SK-N-SH (cell line): Measurements from ENCODE around the gene ATRN. TPM values are rescaled to one million over a fixed set of nuclear protein-coding genes. Genes with fewer than 3 reads are reported as not detected.

Source experiments
- CTCF ChIA-PET: fragments of 300-600, 350-600 bp; formaldehyde crosslinking; extraction: SDS; loops from one replicate; lab custom pipeline; 2021; lab: Yijun Ruan, JAX
- POLR2A ChIA-PET: fragments of 350-600 bp; sonication (Branson Sonifier 250); formaldehyde crosslinking; extraction: SDS; loops from one replicate; lab custom pipeline; 2020; ENCODE audit warnings: antibody characterized with exemption, inconsistent platforms; lab: Yijun Ruan, JAX
- DNase-seq: peaks from one replicate; pipeline ENCODE4 v3.0.0; 2012
- H2AFZ ChIP-seq: fragments of 200-600 bp; sonication (generic); 2 replicates; pipeline ENCODE4 v1.8.1; 2016; ENCODE audit warnings: antibody characterized with exemption, mild to moderate bottlenecking, low read depth
- H3F3A ChIP-seq: fragments of 200-600 bp; sonication (generic); replicated peaks from 2 replicates; pipeline ENCODE3; 2016; ENCODE audit warnings: antibody characterized with exemption, mild to moderate bottlenecking; ENCODE audit not compliant: insufficient read depth
- H3K27ac ChIP-seq, 2 experiments: fragments of 200-500 bp in 1 of 2; fragments of 200-600 bp in 1 of 2; sonication (Bioruptor generic) in 1 of 2; sonication (generic), shearing (Covaris generic) in 1 of 2; 2 replicates each; pipeline versions ENCODE4 v1.5.1 to v1.6.1; 2014 to 2016; ENCODE audit warnings: low read depth in 2 of 2, inconsistent platforms in 1 of 2, low read length in 1 of 2, mild to moderate bottlenecking in 1 of 2, mixed read lengths in 1 of 2
- H3K27me3 ChIP-seq: fragments of 200-600 bp; sonication (generic), shearing (Covaris generic); 2 replicates; pipeline ENCODE4 v1.6.1; 2016; ENCODE audit warnings: mixed run types; ENCODE audit not compliant: insufficient read depth
- H3K36me3 ChIP-seq, 2 experiments: fragments of 200-500 bp in 1 of 2; fragments of 200-600 bp in 1 of 2; sonication (Bioruptor generic) in 1 of 2; sonication (generic) in 1 of 2; replicated peaks in 1 of 2; 2 replicates each; pipeline versions ENCODE3 to v1.5.1; 2014 to 2016; ENCODE audit warnings: low read length in 1 of 2, mild to moderate bottlenecking in 1 of 2; ENCODE audit not compliant: insufficient read depth in 2 of 2, control insufficient read depth in 1 of 2
- H3K4me1 ChIP-seq, 2 experiments: fragments of 200-500 bp in 1 of 2; fragments of 200-600 bp in 1 of 2; sonication (Bioruptor generic) in 1 of 2; sonication (generic), shearing (Covaris generic) in 1 of 2; 2 replicates each; pipeline versions ENCODE4 v1.5.1 to v1.6.1; 2014 to 2016; ENCODE audit warnings: low read depth in 1 of 2, low read length in 1 of 2, mixed run types in 1 of 2; ENCODE audit not compliant: insufficient read depth in 2 of 2, control insufficient read depth in 1 of 2
- H3K4me2 ChIP-seq: fragments of 200-600 bp; sonication (generic), shearing (Covaris generic); 2 replicates; pipeline ENCODE4 v1.6.1; 2017; ENCODE audit warnings: mixed run types
- H3K4me3 ChIP-seq, 2 experiments: fragments of 200-500 bp in 1 of 2; fragments of 200-600 bp in 1 of 2; sonication (Bioruptor generic) in 1 of 2; sonication (generic), shearing (Covaris generic) in 1 of 2; 2 replicates each; pipeline versions ENCODE4 v1.5.1 to v1.8.1; 2014 to 2016; ENCODE audit warnings: low read depth in 2 of 2, inconsistent platforms in 1 of 2, low read length in 1 of 2, mild to moderate bottlenecking in 1 of 2, mixed read lengths in 1 of 2, moderate library complexity in 1 of 2
- H3K79me2 ChIP-seq: fragments of 200-600 bp; sonication (generic); 2 replicates; pipeline ENCODE4 v1.8.1; 2017; ENCODE audit warnings: mild to moderate bottlenecking; ENCODE audit not compliant: insufficient read depth
- H3K9ac ChIP-seq: fragments of 200-600 bp; sonication (generic); 2 replicates; pipeline ENCODE4 v1.6.1; 2017; ENCODE audit warnings: mixed run types
- H3K9me2 ChIP-seq: fragments of 200-600 bp; sonication (generic); 2 replicates; pipeline ENCODE4 v1.6.1; 2017; ENCODE audit warnings: mixed run types
- H3K9me3 ChIP-seq: fragments of 200-600 bp; sonication (generic); 2 replicates; pipeline ENCODE4 v1.6.1; 2017; ENCODE audit warnings: mixed run types, mild to moderate bottlenecking, moderate library complexity
- H4K20me1 ChIP-seq: fragments of 200-600 bp; sonication (generic); 2 replicates; pipeline ENCODE4 v1.6.1; 2017; ENCODE audit warnings: mild to moderate bottlenecking, mixed run types; ENCODE audit not compliant: insufficient read depth
- EP300 ChIP-seq, 2 experiments: IDR thresholded peaks; 2 replicates each; pipeline versions ENCODE4 v1.4.0 to v1.6.1; 2012; ENCODE audit warnings: borderline replicate concordance in 1 of 2, low read depth in 1 of 2, low read length in 1 of 2
- EZH2phosphoT487 ChIP-seq: fragments of 200-600 bp; sonication (generic); IDR thresholded peaks from 2 replicates; pipeline ENCODE4 v1.6.1; 2017; ENCODE audit warnings: low read depth, mixed run types, mild to moderate bottlenecking, antibody characterized with exemption, moderate library complexity, borderline replicate concordance
- FOSL2 ChIP-seq: IDR thresholded peaks from 2 replicates; pipeline ENCODE4 v1.4.0; 2012; ENCODE audit warnings: low read depth, mild to moderate bottlenecking, moderate library complexity, borderline replicate concordance
- FOXM1 ChIP-seq: IDR thresholded peaks from 2 replicates; pipeline ENCODE4 v1.4.0; 2012; ENCODE audit warnings: low read depth, mild to moderate bottlenecking
- GATA2 ChIP-seq: sonication (generic); formaldehyde crosslinking; IDR thresholded peaks from 2 replicates; pipeline ENCODE4 v1.5.0; 2020; ENCODE audit warnings: mild to moderate bottlenecking, missing genetic modification reagents
- MEF2A ChIP-seq: IDR thresholded peaks from 2 replicates; pipeline ENCODE4 v1.4.0; 2012; ENCODE audit warnings: low read depth, borderline replicate concordance
- RAD21 ChIP-seq: IDR thresholded peaks from 2 replicates; pipeline ENCODE4 v1.6.1; 2012; ENCODE audit warnings: mild to moderate bottlenecking, low read length
- RCOR1 ChIP-seq: fragments of 150-350 bp; IDR thresholded peaks from 2 replicates; pipeline ENCODE4 v1.6.1; 2017; ENCODE audit warnings: antibody characterized with exemption, low read length
- RFX5 ChIP-seq: IDR thresholded peaks from 2 replicates; pipeline ENCODE4 v1.6.1; 2012; ENCODE audit warnings: mild to moderate bottlenecking, improper control_type of control experiment, low read length
- RXRA ChIP-seq: IDR thresholded peaks from 2 replicates; pipeline ENCODE4 v1.4.0; 2012; ENCODE audit warnings: low read depth, mild to moderate bottlenecking, borderline replicate concordance
- TAF1 ChIP-seq: IDR thresholded peaks from 2 replicates; pipeline ENCODE4 v1.6.1; 2012; ENCODE audit warnings: low read depth, mild to moderate bottlenecking, low read length, moderate library complexity, borderline replicate concordance
- TEAD4 ChIP-seq: IDR thresholded peaks from 2 replicates; pipeline ENCODE4 v1.4.0; 2012; ENCODE audit warnings: mild to moderate bottlenecking, borderline replicate concordance; ENCODE audit not compliant: insufficient read depth
- YY1 ChIP-seq: IDR thresholded peaks from 2 replicates; pipeline ENCODE4 v1.4.0; 2012; ENCODE audit warnings: low read depth, mild to moderate bottlenecking
- WGBS: methylation state at CpG from one replicate; pipeline ENCODE4 v1.1.6; 2017; ENCODE audit warnings: low lambda C conversion rate; 5-methylcytosine and 5-hydroxymethylcytosine counted together
- polyA plus RNA-seq, 3 experiments: library from polyadenylated mRNA; depleted of rRNA; stranded (reverse); fragments of >200 nt; gene quantifications; 2 replicates each; pipeline ENCODE4 v1.2.3, GENCODE V29; 2012
- TF ChIP-seq, protein P1 (sequence below): fragments of 150-350 bp; IDR thresholded peaks from 2 replicates; pipeline ENCODE4 v1.6.1; 2016; ENCODE audit warnings: mild to moderate bottlenecking, low read depth, low read length
- TF ChIP-seq, protein P2 (sequence below): IDR thresholded peaks from 2 replicates; pipeline ENCODE4 v1.4.0; 2012; ENCODE audit warnings: low read depth, borderline replicate concordance
- TF ChIP-seq, protein P3 (sequence below): IDR thresholded peaks from 2 replicates; pipeline ENCODE4 v1.4.0; 2012; ENCODE audit warnings: low read depth
- TF ChIP-seq, protein P4 (sequence below): fragments of 150-350 bp; IDR thresholded peaks from 2 replicates; pipeline ENCODE4 v1.6.1; 2017; ENCODE audit warnings: antibody characterized with exemption, low read length, low read depth, borderline replicate concordance
- TF ChIP-seq, protein P5 (sequence below): IDR thresholded peaks from 2 replicates; pipeline ENCODE4; 2012

The ATRN gene
- polyA plus RNA-seq, 1 of the 3 experiments (the other 2 are of a cell fraction): 33.8 TPM

GRCh38 chr20:3432844-3433243 is 38.0 kb upstream of the ATRN start:
- H2AFZ ChIP-seq: no peak overlapping the region
- no peak overlapping the region for H3K4me2 ChIP-seq
- no peaks in the 10 kb centered on the region for H3K27me3 ChIP-seq
- no peak overlapping the region for H3K4me3 ChIP-seq
- no peaks in the 10 kb centered on the region for H3F3A ChIP-seq
- no peaks in the 10 kb centered on the region for H3K9me2 ChIP-seq
- no peak overlapping the region for H3K9ac ChIP-seq
- no peaks in the 10 kb centered on the region for H3K79me2 ChIP-seq
- no peaks in the 10 kb centered on the region for H3K9me3 ChIP-seq
- H4K20me1 ChIP-seq: no peaks in the 10 kb centered on the region
- DNase-seq: no peak
- ChIA-PET POLR2A (no interaction called here), CTCF (no interaction called here)
- WGBS: 61% methylated on average over 3 of the region's 3 CpGs
- H3K4me1 ChIP-seq: no peaks in the 10 kb centered on the region
- TF ChIP-seq GATA2: no peak
- TF ChIP-seq RCOR1: no peak
- TF ChIP-seq, protein P1, sequence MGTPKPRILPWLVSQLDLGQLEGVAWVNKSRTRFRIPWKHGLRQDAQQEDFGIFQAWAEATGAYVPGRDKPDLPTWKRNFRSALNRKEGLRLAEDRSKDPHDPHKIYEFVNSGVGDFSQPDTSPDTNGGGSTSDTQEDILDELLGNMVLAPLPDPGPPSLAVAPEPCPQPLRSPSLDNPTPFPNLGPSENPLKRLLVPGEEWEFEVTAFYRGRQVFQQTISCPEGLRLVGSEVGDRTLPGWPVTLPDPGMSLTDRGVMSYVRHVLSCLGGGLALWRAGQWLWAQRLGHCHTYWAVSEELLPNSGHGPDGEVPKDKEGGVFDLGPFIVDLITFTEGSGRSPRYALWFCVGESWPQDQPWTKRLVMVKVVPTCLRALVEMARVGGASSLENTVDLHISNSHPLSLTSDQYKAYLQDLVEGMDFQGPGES: no peak
- TF ChIP-seq RFX5: no peak
- no peak for TF ChIP-seq TAF1
- TF ChIP-seq MEF2A: no peak
- TF ChIP-seq EP300 (IDR thresholded peaks at IDR 0.05; ENCODE audit: borderline replicate concordance in 1 of 2, low read depth in 1 of 2, low read length in 1 of 2): no peak
- TF ChIP-seq EZH2phosphoT487: no peak
- TF ChIP-seq RXRA: no peak
- TF ChIP-seq TEAD4: no peak
- TF ChIP-seq FOSL2: no peak
- TF ChIP-seq YY1: no peak
- TF ChIP-seq RAD21: no peak
- TF ChIP-seq, protein P2, sequence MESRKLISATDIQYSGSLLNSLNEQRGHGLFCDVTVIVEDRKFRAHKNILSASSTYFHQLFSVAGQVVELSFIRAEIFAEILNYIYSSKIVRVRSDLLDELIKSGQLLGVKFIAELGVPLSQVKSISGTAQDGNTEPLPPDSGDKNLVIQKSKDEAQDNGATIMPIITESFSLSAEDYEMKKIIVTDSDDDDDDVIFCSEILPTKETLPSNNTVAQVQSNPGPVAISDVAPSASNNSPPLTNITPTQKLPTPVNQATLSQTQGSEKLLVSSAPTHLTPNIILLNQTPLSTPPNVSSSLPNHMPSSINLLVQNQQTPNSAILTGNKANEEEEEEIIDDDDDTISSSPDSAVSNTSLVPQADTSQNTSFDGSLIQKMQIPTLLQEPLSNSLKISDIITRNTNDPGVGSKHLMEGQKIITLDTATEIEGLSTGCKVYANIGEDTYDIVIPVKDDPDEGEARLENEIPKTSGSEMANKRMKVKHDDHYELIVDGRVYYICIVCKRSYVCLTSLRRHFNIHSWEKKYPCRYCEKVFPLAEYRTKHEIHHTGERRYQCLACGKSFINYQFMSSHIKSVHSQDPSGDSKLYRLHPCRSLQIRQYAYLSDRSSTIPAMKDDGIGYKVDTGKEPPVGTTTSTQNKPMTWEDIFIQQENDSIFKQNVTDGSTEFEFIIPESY: no peak
- TF ChIP-seq, protein P3, sequence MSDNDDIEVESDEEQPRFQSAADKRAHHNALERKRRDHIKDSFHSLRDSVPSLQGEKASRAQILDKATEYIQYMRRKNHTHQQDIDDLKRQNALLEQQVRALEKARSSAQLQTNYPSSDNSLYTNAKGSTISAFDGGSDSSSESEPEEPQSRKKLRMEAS: no peak
- TF ChIP-seq FOXM1: no peak
- TF ChIP-seq, protein P4, sequence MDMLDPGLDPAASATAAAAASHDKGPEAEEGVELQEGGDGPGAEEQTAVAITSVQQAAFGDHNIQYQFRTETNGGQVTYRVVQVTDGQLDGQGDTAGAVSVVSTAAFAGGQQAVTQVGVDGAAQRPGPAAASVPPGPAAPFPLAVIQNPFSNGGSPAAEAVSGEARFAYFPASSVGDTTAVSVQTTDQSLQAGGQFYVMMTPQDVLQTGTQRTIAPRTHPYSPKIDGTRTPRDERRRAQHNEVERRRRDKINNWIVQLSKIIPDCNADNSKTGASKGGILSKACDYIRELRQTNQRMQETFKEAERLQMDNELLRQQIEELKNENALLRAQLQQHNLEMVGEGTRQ: no peak
- TF ChIP-seq, protein P5, sequence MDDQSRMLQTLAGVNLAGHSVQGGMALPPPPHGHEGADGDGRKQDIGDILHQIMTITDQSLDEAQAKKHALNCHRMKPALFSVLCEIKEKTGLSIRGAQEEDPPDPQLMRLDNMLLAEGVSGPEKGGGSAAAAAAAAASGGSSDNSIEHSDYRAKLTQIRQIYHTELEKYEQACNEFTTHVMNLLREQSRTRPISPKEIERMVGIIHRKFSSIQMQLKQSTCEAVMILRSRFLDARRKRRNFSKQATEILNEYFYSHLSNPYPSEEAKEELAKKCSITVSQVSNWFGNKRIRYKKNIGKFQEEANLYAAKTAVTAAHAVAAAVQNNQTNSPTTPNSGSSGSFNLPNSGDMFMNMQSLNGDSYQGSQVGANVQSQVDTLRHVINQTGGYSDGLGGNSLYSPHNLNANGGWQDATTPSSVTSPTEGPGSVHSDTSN: no peak
- TF ChIP-seq, all 33 proteins: peak for 0
- H3K27ac ChIP-seq: no peak overlapping the region
- H3K36me3 ChIP-seq: no peaks in the 10 kb centered on the region
